HCT116 (cell line): ENCODE measurements around the gene CA10. TPM values are rescaled to one million over a fixed set of nuclear protein-coding genes. Genes with fewer than 3 reads are reported as not detected.

Experiments
- ATAC-seq: fragments of 200-7000 bp; cut with Tn5 transposase; 2 replicates; pipeline ENCODE4 v1.9.1; 2020; ENCODE audit warnings: mild to moderate bottlenecking, moderate library complexity
- BruUV-seq: library from RNA; stranded (reverse); fragments of 400-500 nt; replicated peaks from 2 replicates; lab custom pipeline; 2021; lab: Mats Ljungman, UMichigan
- CTCF ChIA-PET: fragments of 300-600 bp; sonication (Branson Sonifier 250); formaldehyde crosslinking; loops from one replicate; lab custom pipeline; 2021; ENCODE audit warnings: antibody characterized with exemption; lab: Charles Lee
- POLR2A ChIA-PET: fragments of 300-600, 350-600 bp; sonication (Branson Sonifier 250); formaldehyde crosslinking; loops from one replicate; lab custom pipeline; 2021; ENCODE audit warnings: antibody characterized with exemption; lab: Charles Lee
- RAD21 ChIA-PET, 2 experiments: fragments of 300-600 bp; sonication (Branson Sonifier 250); formaldehyde crosslinking; loops; one replicate each; lab custom pipeline; 2023; ENCODE audit warnings: low total read pairs in 2 of 2; ENCODE audit not compliant: uncharacterized antibody in 2 of 2, unreplicated experiment in 2 of 2, low non-redundant PET in 1 of 2; lab: Charles Lee
- DNase-seq: peaks from one replicate; pipeline ENCODE4 v3.0.0-alpha.2; 2010; ENCODE audit warnings: low read depth, low spot score
- H2AFZ ChIP-seq: fragments of 200-600 bp; shearing (Covaris generic), sonication (generic); 2 replicates; pipeline ENCODE4 v1.6.1; 2017; ENCODE audit warnings: low read depth, mixed run types, mixed read lengths, antibody characterized with exemption, low read length; ENCODE audit not compliant: poor library complexity, severe bottlenecking
- H3K27ac ChIP-seq: 2 replicates; pipeline ENCODE4 v1.5.1; 2012; ENCODE audit warnings: low read depth, low read length
- H3K27me3 ChIP-seq: fragments of 200-600 bp; sonication (generic); 2 replicates; pipeline ENCODE4 v1.6.1; 2016; ENCODE audit warnings: mixed run types, low read length, mixed read lengths; ENCODE audit not compliant: insufficient read depth
- H3K36me3 ChIP-seq, 2 experiments: fragments of 200-500 bp in 1 of 2; fragments of 200-600 bp in 1 of 2; sonication (Bioruptor generic) in 1 of 2; sonication (generic) in 1 of 2; 2 replicates each; pipeline versions ENCODE4 v1.5.1 to v1.6.1; 2014 to 2016; ENCODE audit warnings: low read length in 2 of 2, inconsistent platforms in 1 of 2, mixed read lengths in 1 of 2, mixed run types in 1 of 2; ENCODE audit not compliant: insufficient read depth in 2 of 2, control insufficient read depth in 1 of 2
- H3K4me1 ChIP-seq, 2 experiments: fragments of 200-600 bp in 1 of 2; sonication (generic) in 1 of 2; 2 replicates each; pipeline versions ENCODE4 v1.5.1 to v1.6.1; 2012 to 2017; ENCODE audit warnings: low read length in 2 of 2, inconsistent platforms in 1 of 2, mild to moderate bottlenecking in 1 of 2, mixed read lengths in 1 of 2, mixed run types in 1 of 2, moderate library complexity in 1 of 2; ENCODE audit not compliant: insufficient read depth in 2 of 2, control insufficient read depth in 1 of 2
- H3K4me2 ChIP-seq: fragments of 200-600 bp; sonication (generic); 2 replicates; pipeline ENCODE4 v1.6.1; 2017; ENCODE audit warnings: mixed run types, low read length, mixed read lengths
- H3K4me3 ChIP-seq, 2 experiments: fragments of 200-600 bp in 1 of 2; sonication (generic) in 1 of 2; replicated peaks in 1 of 2; 2 replicates each; pipeline ENCODE4 v1.5.1; 2011 to 2016; ENCODE audit warnings: low read length in 2 of 2, control low read depth in 1 of 2, low read depth in 1 of 2, mild to moderate bottlenecking in 1 of 2, mixed read lengths in 1 of 2, mixed run types in 1 of 2
- H3K79me2 ChIP-seq: fragments of 200-600 bp; sonication (generic); 2 replicates; pipeline ENCODE4 v1.6.1; 2017; ENCODE audit warnings: mild to moderate bottlenecking, mixed run types, low read length, moderate library complexity, mixed read lengths; ENCODE audit not compliant: insufficient read depth
- H3K9ac ChIP-seq: fragments of 200-600 bp; sonication (generic); 2 replicates; pipeline ENCODE4 v1.6.1; 2016; ENCODE audit warnings: low read length, mixed read lengths
- H3K9me2 ChIP-seq: fragments of 200-600 bp; sonication (generic), shearing (Covaris generic); 2 replicates; pipeline ENCODE4 v1.6.1; 2017; ENCODE audit warnings: mixed run types, mild to moderate bottlenecking, moderate library complexity; ENCODE audit not compliant: insufficient read depth
- H3K9me3 ChIP-seq, 2 experiments: fragments of 200-500 bp in 1 of 2; fragments of 200-600 bp in 1 of 2; sonication (Bioruptor generic) in 1 of 2; sonication (generic) in 1 of 2; 2 replicates each; pipeline ENCODE4 v1.6.1; 2014 to 2017; ENCODE audit warnings: low read length in 2 of 2, mixed read lengths in 2 of 2, inconsistent platforms in 1 of 2, low read depth in 1 of 2, mild to moderate bottlenecking in 1 of 2, mixed run types in 1 of 2, moderate library complexity in 1 of 2; ENCODE audit not compliant: control insufficient read depth in 1 of 2, insufficient read depth in 1 of 2
- H4K20me1 ChIP-seq: fragments of 200-600 bp; sonication (generic), shearing (Covaris generic); 2 replicates; pipeline ENCODE4 v1.6.1; 2017; ENCODE audit warnings: mixed run types, mild to moderate bottlenecking, moderate library complexity; ENCODE audit not compliant: insufficient read depth
- CBX3 ChIP-seq: IDR thresholded peaks from 2 replicates; pipeline ENCODE4 v1.6.1; 2012; ENCODE audit warnings: low read depth
- EGR1 ChIP-seq: IDR thresholded peaks from 2 replicates; pipeline ENCODE4 v1.6.1; 2012; ENCODE audit warnings: low read depth
- ELF1 ChIP-seq: IDR thresholded peaks from 2 replicates; pipeline ENCODE4 v1.6.1; 2012; ENCODE audit warnings: low read depth, borderline replicate concordance
- EZH2 ChIP-seq: fragments of 200-600 bp; sonication (generic); IDR thresholded peaks from 2 replicates; pipeline ENCODE4 v1.6.1; 2017; ENCODE audit warnings: antibody characterized with exemption, mixed run types
- EZH2phosphoT487 ChIP-seq: fragments of 200-600 bp; IDR thresholded peaks from 2 replicates; pipeline ENCODE4 v1.6.1; 2018; ENCODE audit warnings: antibody characterized with exemption, borderline replicate concordance
- FOSL1 ChIP-seq: IDR thresholded peaks from 2 replicates; pipeline ENCODE4 v1.6.1; 2012; ENCODE audit warnings: low read depth
- JUND ChIP-seq: IDR thresholded peaks from 2 replicates; pipeline ENCODE4 v1.6.1; 2012
- POLR2A ChIP-seq: IDR thresholded peaks from 2 replicates; pipeline ENCODE4 v1.7.0; 2011; ENCODE audit warnings: borderline replicate concordance; ENCODE audit not compliant: insufficient read depth, insufficient read length; ENCODE audit errors: extremely low read depth
- POLR2AphosphoS5 ChIP-seq: IDR thresholded peaks from 2 replicates; pipeline ENCODE4 v1.6.1; 2011; ENCODE audit warnings: mild to moderate bottlenecking, low read depth, low read length, moderate library complexity
- SIN3A ChIP-seq: IDR thresholded peaks from 2 replicates; pipeline ENCODE4 v1.6.1; 2012; ENCODE audit warnings: low read depth
- SRF ChIP-seq: IDR thresholded peaks from 2 replicates; pipeline ENCODE4 v1.6.1; 2012; ENCODE audit warnings: low read depth
- YY1 ChIP-seq: IDR thresholded peaks from 2 replicates; pipeline ENCODE4 v1.6.1; 2011; ENCODE audit warnings: low read length, low read depth, moderate library complexity, mild to moderate bottlenecking; ENCODE audit not compliant: insufficient replicate concordance; ENCODE audit errors: extremely low read depth
- ZFX ChIP-seq: fragments of 450-650 bp; IDR thresholded peaks from 2 replicates; pipeline ENCODE4 v1.6.1; 2017
- intact Hi-C: fragments of 100-400 bp; cut with micrococcal nuclease; formaldehyde crosslinking; loops from 2 replicates; pipeline ENCODE4 v1.10.0; 2022
- total RNA-seq: library from RNA; stranded (reverse); gene quantifications from one replicate; pipeline ENCODE4 v1.2.1, GENCODE V29; 2021; ENCODE audit not compliant: unreplicated experiment
- TF ChIP-seq, protein P1 (sequence below): IDR thresholded peaks from 2 replicates; pipeline ENCODE4 v1.6.1; 2012
- TF ChIP-seq, protein P2 (sequence below), 3 experiments: fragments of 200-600 bp in 1 of 3; sonication (generic) in 1 of 3; IDR thresholded peaks in 2 of 3; conservative IDR thresholded peaks in 1 of 3; 2 replicates each; pipeline ENCODE4 v1.5.1; 2012 to 2017; ENCODE audit warnings: low read depth in 2 of 3, low read length in 2 of 3, antibody characterized with exemption in 1 of 3, borderline replicate concordance in 1 of 3, control low read depth in 1 of 3, mild to moderate bottlenecking in 1 of 3, mixed read lengths in 1 of 3, mixed run types in 1 of 3, moderate library complexity in 1 of 3; ENCODE audit not compliant: insufficient read depth in 1 of 3

Gene CA10
- total RNA-seq, 1 experiment from 2014 or later: not detected

DNA sequence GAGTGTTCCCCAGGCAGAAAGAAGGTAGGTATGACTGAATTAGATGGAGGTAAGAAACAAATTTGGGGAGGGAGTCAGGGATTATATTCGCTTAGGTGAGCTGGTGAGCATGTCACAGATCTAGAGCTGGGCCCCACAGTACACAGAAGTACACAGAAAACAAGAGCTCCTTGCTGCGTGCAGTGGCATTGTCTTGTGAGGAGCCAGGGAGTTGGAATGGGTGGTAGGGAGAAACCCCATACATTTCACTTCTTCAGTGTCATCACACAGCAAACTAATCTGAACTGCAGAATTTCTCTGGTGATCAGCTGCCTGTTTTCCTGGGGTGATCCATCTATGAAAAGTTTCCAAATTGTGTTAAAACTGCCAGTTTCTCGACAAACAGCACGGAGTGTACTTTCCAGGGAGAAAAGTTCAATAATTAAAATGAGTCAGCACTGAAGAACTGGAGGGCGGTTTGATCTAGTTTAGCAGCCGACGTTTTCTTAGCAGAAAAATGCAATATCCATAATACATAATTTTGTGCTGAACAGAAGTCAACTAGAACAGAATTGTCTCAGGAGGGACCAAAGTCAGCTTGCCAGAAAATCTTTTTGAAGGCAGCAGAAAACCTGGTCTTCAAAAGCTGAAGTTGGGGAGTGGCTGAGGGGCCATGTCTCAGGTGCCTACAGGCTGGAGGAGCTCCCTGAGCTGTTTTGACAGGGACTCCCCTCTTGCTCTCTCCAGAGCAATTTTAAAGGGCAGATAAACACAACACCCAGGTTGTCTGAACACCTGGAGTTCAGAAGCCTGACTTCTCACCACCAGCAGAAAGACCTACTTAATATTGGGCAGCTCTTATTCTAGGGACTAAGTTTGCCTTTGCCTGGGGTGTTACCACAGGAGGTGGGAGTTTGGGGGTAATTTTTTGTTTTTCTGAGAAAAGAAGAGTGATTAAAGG lies 448.6 kb downstream of the CA10 start:
- H3K9me3 ChIP-seq: no peaks in the 10 kb centered on the region
- TF ChIP-seq SRF: no peak
- TF ChIP-seq, protein P1, sequence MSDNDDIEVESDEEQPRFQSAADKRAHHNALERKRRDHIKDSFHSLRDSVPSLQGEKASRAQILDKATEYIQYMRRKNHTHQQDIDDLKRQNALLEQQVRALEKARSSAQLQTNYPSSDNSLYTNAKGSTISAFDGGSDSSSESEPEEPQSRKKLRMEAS: no peak
- TF ChIP-seq ELF1: no peak
- no peak for TF ChIP-seq EZH2phosphoT487
- no peak for TF ChIP-seq POLR2A
- TF ChIP-seq YY1: no peak
- TF ChIP-seq JUND: no peak
- TF ChIP-seq CBX3: no peak
- TF ChIP-seq SIN3A: no peak
- H3K27ac ChIP-seq: no peak overlapping the region
- H3K4me2 ChIP-seq: no peak overlapping the region
- no peaks in the 10 kb centered on the region for H3K79me2 ChIP-seq
- no peaks in the 10 kb centered on the region for H4K20me1 ChIP-seq
- H3K9ac ChIP-seq: no peak overlapping the region
- ChIA-PET CTCF (no interaction called here), RAD21 (no interaction called here), POLR2A (no interaction called here)
- BruUV-seq: no TSS peak
- peaks cover 42% of the 10 kb centered on the region for H3K27me3 ChIP-seq
- intact Hi-C loops: no loop called here
- H3K36me3 ChIP-seq: no peaks in the 10 kb centered on the region
- no peaks in the 10 kb centered on the region for H3K4me1 ChIP-seq
- DNase-seq (no peak), ATAC-seq (no peak)
- no peak overlapping the region for H2AFZ ChIP-seq
- no peaks in the 10 kb centered on the region for H3K9me2 ChIP-seq
- H3K4me3 ChIP-seq: no peak overlapping the region

DNA sequence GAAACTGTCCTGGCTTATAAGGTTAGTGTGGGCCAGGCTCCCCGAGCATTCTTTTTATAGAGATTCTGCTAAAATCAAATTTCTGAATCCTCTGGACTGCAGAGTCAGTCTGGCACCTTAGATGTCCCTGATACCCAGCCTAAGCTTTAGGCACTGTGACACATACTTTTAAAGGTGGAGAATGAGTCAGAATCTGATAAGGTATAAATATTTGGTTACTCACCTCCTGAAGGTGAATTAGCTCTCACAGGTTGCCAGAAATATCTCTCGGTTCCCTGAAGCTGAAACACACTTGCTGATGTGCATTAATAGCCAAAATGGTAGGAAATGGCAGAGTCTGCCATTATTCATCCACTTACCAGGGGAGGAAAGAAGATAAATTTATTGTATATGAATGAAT lies 451.3 kb downstream of the CA10 start:
- no peak for ATAC-seq
- H2AFZ ChIP-seq: no peak overlapping the region
- ChIA-PET CTCF (no interaction called here), POLR2A (no interaction called here), RAD21 (no interaction called here)
- H4K20me1 ChIP-seq: no peaks in the 10 kb centered on the region
- DNase-seq: no peak
- no peak overlapping the region for H3K4me2 ChIP-seq
- H3K4me1 ChIP-seq: no peaks in the 10 kb centered on the region
- H3K79me2 ChIP-seq: no peaks in the 10 kb centered on the region
- H3K9ac ChIP-seq: no peak overlapping the region
- peaks cover 33% of the 10 kb centered on the region for H3K27me3 ChIP-seq
- H3K9me2 ChIP-seq: no peaks in the 10 kb centered on the region
- H3K4me3 ChIP-seq: no peak overlapping the region
- H3K36me3 ChIP-seq: no peaks in the 10 kb centered on the region
- no peak overlapping the region for H3K27ac ChIP-seq
- no peaks in the 10 kb centered on the region for H3K9me3 ChIP-seq
- intact Hi-C loops: no loop called here
- no TSS peak for BruUV-seq
- TF ChIP-seq ZFX (no peak), POLR2AphosphoS5 (no peak), SRF (no peak), POLR2A (no peak), FOSL1 (no peak), EGR1 (no peak), EZH2 (no peak)
- TF ChIP-seq, protein P1: no peak
- TF ChIP-seq, protein P2, sequence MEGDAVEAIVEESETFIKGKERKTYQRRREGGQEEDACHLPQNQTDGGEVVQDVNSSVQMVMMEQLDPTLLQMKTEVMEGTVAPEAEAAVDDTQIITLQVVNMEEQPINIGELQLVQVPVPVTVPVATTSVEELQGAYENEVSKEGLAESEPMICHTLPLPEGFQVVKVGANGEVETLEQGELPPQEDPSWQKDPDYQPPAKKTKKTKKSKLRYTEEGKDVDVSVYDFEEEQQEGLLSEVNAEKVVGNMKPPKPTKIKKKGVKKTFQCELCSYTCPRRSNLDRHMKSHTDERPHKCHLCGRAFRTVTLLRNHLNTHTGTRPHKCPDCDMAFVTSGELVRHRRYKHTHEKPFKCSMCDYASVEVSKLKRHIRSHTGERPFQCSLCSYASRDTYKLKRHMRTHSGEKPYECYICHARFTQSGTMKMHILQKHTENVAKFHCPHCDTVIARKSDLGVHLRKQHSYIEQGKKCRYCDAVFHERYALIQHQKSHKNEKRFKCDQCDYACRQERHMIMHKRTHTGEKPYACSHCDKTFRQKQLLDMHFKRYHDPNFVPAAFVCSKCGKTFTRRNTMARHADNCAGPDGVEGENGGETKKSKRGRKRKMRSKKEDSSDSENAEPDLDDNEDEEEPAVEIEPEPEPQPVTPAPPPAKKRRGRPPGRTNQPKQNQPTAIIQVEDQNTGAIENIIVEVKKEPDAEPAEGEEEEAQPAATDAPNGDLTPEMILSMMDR (IDR thresholded peaks at IDR 0.05 in 2 of 3, conservative IDR thresholded peaks at IDR 0.05 in 1 of 3; ENCODE audit: borderline replicate concordance in 1 of 3, insufficient read depth in 1 of 3, low read depth in 2 of 3, low read length in 2 of 3): no peak
